Adipose tissue (tissue), 3 donors: ENCODE results near the gene ZNF512B. TPM values are rescaled to one million over a fixed set of nuclear protein-coding genes. Genes with fewer than 3 reads are reported as not detected.
"Not testable (repeated sequence)": the region's sequence is repeated elsewhere in the genome, so short reads cannot be mapped to it uniquely, and the experiment has no call there.

Experiments used
- H3K27ac ChIP-seq: one replicate; pipeline ENCODE4 v1.5.1; 2013; ENCODE audit warnings: low read depth, low read length
- WGBS, 3 donors: extraction: QIAGEN DNeasy Blood & Tissue Kit; methylation state at CpG; one replicate each; pipeline ENCODE4 v1.1.7; 2013; 5-methylcytosine and 5-hydroxymethylcytosine counted together
- polyA plus RNA-seq, 3 donors: library from polyadenylated mRNA; stranded (reverse); fragments of 200-250 nt; gene quantifications; one replicate each; pipeline ENCODE4 v1.2.3, GENCODE V29; 2013
- donor health status: healthy with polysubstance abuse.
- donor health status: Bipolar disorder and iron deficiency.
- donor health status: healthy.

ZNF512B gene
- polyA plus RNA-seq, 3 donors, result 7.4 to 10.2 (median 9.1) TPM

GRCh38 chr20:63966944-63967322 lies 2.8 kb downstream of the ZNF512B start:
- no peak overlapping the region for H3K27ac ChIP-seq
- WGBS, 3 donors, result 91 to 96% (median 94%) methylated on average over 13 of the region's 13 CpGs

- 94 to 97% (median 94%) methylated on average over 26 to 27 of the region's 27 CpGs for WGBS, 3 donors
Measured at GRCh38 chr20:63966172-63966943, 3.4 kb downstream of the ZNF512B start.

GRCh38 chr20:63964412-63964811 lies 5.3 kb downstream of the ZNF512B start:
- no peak overlapping the region for H3K27ac ChIP-seq
- WGBS, 3 donors, result 96 to 97% (median 97%) methylated on average over 14 to 16 of the region's 16 CpGs

More at GRCh38 chr20:63966172-63966943, 3.4 kb downstream of the ZNF512B start:
- no peak overlapping the region for H3K27ac ChIP-seq

- 93 to 97% (median 96%) methylated on average over 15 to 16 of the region's 16 CpGs for WGBS, 3 donors
- H3K27ac ChIP-seq, result no peak overlapping the region
Measured at GRCh38 chr20:63963784-63964301, 5.9 kb downstream of the ZNF512B start.

- 88 to 95% (median 95%) methylated on average over 21 to 27 of the region's 27 CpGs for WGBS, 3 donors
- H3K27ac ChIP-seq, result no peak overlapping the region
Measured at GRCh38 chr20:63963348-63963741, 6.4 kb downstream of the ZNF512B start.

- H3K27ac ChIP-seq, result no peak overlapping the region
- WGBS, 3 donors, result 94 to 97% (median 95%) methylated on average over 60 to 61 of the region's 61 CpGs
Measured at GRCh38 chr20:63962426-63963347, 7.0 kb downstream of the ZNF512B start.

GRCh38 chr20:63961664-63962425 lies 7.9 kb downstream of the ZNF512B start:
- 87 to 93% (median 90%) methylated on average over 25 to 26 of the region's 26 CpGs for WGBS, 3 donors
- H3K27ac ChIP-seq, result no peak overlapping the region

GRCh38 chr20:63960654-63961621 lies 8.8 kb downstream of the ZNF512B start:
- not testable (repeated sequence) for H3K27ac ChIP-seq
- WGBS, 3 donors, result 90 to 94% (median 90%) methylated on average over 12 to 15 of the region's 15 CpGs

- 95 to 96% (median 95%) methylated on average over 16 to 17 of the region's 17 CpGs for WGBS, 3 donors
- no peak overlapping the region for H3K27ac ChIP-seq
Measured at GRCh38 chr20:63959699-63960075, 10.0 kb downstream of the ZNF512B start.

- no peak overlapping the region for H3K27ac ChIP-seq
- WGBS, 3 donors, result 88 to 90% (median 89%) methylated on average over 10 of the region's 10 CpGs
Measured at GRCh38 chr20:63958964-63959698, 10.6 kb downstream of the ZNF512B start.

GRCh38 chr20:63958471-63958870 lies 11.3 kb downstream of the ZNF512B start:
- WGBS, 3 donors, result 61 to 66% (median 62%) methylated on average over 4 of the region's 4 CpGs
- no peak overlapping the region for H3K27ac ChIP-seq

GRCh38 chr20:63957690-63958441 lies 11.9 kb downstream of the ZNF512B start:
- 38 to 51% (median 43%) methylated on average over 13 of the region's 13 CpGs for WGBS, 3 donors
- H3K27ac ChIP-seq, result no peak overlapping the region

GRCh38 chr20:63957004-63957689 lies 12.6 kb downstream of the ZNF512B start:
- 3 to 4% (median 3%) methylated on average over 28 of the region's 28 CpGs for WGBS, 3 donors
- no peak overlapping the region for H3K27ac ChIP-seq

- no peak overlapping the region for H3K27ac ChIP-seq
- WGBS, 3 donors, result 1% methylated on average over 15 of the region's 15 CpGs
Measured at GRCh38 chr20:63956664-63957003, 13.1 kb downstream of the ZNF512B start.

GRCh38 chr20:63955827-63956663 lies 13.7 kb downstream of the ZNF512B start, which contains the start of gene UCKL1:
Gene UCKL1 (minus strand): TSS chr20:63956416. CDS start chr20:63956372, 44 bp downstream.
- 0 to 1% (median 1%) methylated on average over 80 to 103 of the region's 105 CpGs for WGBS, 3 donors
- no peak within 1 kb of the TSS for H3K27ac ChIP-seq
